G401.6 (cell line): Measurements from ENCODE around the gene ONECUT3.
"Not testable (repeated sequence)": the region's sequence is repeated elsewhere in the genome, so short reads cannot be mapped to it uniquely, and the experiment has no call there.

ENCODE experiments used
- FAIRE-seq: peaks from 2 replicates; lab custom pipeline; 2012; peaks lifted over from hg19 to GRCh38; lab: Jason Lieb, UNC

ONECUT3 gene

DNA sequence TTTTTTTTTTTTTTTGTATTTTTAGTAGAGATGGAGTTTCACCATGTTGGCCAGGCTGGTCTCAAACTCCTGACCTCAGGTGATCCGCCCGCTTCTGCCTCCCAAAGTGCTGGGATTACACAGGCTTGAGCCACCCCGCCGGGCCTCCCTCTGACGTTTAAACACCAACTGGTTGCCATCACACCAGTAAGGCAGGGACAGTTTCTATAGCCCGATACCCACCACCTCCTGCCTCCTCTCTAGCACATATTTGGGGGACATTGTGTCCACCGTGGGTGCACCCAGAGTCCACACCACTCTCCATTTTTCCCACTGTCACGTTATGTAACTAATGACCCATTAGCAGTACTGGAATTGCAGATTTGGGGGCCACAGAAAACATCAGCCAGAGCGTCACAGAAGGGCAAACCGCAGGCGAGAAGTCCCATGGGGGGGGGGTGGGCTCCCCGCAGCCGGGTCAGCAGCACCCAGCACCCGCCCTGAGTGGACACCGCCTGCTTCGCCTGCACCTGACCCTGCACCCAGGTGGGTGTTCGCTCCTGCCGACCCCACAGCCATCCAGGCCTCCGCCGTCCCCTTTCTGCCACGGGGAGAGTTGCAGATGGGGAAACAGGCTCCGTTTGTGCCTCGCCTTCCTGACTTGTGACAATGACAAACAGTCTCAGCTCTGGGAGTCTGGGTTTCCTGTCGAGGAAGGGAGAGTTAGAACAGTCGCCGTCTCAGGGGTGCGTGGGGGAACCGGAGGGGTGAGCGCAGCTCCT lies 3.6 kb downstream of the ONECUT3 start:
- no peak for FAIRE-seq

DNA sequence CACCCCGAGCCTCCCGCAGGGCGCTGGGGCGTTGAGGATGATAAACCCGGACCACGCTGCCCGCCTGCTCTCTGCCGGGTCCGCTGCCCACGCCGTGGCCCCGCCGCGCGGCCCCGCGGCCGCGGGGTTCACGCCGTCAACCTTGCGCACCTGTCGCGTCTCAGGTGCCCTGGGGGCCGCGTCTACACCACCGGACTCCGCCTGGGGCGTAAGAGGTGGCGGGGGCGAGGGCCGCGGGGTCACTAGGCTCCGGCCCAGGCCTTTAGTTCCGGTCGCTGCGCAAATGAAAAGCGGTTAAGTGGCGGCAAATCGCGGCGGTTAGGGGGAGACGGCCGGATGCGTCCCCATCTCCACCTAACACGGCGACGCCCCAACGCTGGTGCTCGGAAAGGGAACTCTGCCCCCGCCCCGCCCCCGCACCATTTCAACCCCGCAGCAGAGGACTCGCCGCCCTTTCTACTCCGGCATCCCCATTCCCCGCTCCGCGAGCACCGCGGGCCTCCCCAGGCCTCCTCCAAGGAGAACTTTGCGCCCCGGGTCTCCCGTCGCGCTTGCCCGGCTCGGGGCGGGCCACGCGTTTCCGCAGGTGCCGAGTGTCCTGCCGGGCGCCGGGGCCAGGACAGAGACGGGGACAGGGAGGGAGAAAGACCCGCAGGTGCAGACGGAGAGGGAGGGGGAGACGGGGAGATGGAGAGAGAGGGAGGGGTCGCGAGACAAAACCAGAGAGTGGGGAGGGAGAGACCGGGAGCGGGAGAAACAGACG lies 4.3 kb downstream of the ONECUT3 start:
- no peak for FAIRE-seq

DNA sequence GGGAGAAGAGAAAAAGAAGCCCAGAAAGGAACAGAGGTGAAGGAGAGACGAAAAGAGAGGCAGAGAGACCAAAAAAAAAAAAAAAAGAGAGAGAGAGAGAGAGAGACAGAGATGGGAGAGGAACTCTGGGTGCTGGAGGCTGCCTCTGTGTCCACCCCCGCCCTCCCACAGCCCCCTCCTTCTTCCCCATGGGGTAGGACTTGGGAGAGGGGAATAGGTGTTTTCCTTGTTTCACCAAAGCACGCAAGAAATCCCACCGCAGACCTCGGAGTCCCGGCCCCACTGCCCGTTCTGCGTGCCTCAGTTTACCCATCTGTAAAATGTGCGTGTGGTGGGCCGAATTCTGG lies 4.9 kb downstream of the ONECUT3 start:
- no peak for FAIRE-seq

DNA sequence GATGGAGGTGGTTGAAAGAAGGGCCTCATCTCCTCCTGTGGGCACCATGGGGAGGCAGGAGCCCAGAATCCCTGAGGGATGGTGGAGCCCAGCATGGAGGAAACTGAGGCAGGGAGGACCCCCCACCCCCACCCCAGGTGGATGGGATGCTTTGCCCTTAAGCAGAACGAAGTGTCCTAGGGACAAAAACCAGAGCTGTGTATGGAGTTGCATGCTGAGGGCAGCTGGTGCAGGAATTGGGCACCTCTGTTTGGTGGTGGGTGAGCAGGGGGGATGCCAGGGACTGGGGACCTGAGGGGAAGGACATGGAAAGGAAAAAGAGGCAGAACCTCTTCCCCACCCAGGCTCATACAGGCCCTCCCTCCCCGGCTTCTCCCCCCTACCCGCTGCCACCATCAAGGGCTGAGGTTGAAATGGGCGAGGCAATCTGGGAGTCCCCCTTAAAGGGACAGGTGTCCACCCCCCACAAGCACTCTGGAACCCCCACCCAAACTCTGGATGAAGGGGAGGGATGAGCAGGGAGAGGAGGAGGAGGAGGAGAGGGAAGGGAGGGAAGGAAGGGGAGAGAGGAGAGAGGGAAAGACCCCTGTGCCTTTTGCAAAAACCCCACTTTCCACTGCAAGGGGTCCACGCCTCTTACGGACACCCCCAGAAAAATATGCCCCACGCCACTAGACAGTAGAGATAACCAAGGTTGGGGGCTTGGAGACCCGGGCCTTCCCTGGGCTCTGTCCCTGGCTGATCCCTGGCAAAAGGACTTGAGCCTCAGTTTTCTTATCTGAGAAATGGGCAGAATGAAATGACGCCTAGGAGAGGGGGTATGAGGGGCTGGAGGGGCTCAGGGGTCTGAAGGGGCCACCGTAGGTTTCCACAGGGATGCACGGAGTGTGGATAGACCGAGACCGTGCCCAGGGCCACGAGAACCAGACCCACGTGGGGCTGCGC lies 5.9 kb downstream of the ONECUT3 start:
- FAIRE-seq = no peak

DNA sequence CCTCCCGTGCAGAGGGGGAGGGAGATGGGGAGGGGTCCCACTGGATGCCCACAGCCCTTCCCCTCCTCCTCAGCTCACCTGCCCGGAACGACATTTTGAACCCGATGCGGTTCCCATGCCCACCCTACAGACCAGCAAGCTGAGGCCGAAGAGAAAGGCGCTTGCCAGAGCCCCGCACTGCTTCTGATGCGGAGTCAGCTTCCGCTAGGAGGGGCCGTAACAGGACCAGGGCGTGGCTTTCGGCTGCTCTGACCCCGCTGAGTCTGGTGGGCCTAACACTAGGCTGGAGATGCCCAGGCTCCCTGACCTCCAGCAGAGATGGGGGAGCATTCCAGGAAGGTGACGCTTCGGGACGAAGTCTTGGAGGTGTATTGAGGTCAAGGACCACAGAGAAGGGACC lies 6.7 kb downstream of the ONECUT3 start:
- FAIRE-seq = no peak

DNA sequence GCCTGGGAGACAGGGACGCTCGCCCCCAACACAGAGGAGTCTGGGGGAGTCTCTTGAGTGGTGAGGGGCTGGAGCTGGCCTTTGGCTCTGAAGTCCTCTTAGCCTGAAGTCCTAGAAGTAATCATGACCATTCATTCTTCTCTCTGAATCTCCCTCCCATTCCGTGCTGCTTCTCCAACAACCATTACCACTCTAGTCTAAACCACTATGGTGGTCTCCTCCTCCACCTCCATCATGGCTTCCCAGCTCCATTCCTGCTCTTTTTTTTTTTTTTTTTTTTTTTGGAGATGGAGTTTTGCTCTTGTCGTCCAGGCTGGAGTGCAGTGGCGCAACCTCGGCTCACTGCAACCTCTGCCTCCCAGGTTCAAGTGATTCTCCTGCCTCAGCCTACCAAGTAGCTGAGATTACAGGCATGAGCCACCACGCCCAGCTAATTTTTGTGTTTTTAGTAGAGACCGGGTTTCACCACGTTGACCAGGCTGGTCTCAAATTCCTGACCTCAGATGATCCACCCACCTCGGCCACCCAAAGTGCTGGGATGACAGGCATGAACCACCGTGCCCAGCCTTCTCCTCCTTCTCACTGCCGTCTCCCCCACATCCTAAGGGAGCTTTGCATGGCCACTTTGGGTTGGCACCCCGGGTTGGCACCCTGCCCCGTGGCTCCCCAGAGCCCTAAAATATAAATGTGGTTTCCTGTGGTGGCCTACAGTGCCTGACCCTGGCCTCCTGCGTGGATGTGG lies 7.7 kb downstream of the ONECUT3 start:
- not testable (repeated sequence) for FAIRE-seq

DNA sequence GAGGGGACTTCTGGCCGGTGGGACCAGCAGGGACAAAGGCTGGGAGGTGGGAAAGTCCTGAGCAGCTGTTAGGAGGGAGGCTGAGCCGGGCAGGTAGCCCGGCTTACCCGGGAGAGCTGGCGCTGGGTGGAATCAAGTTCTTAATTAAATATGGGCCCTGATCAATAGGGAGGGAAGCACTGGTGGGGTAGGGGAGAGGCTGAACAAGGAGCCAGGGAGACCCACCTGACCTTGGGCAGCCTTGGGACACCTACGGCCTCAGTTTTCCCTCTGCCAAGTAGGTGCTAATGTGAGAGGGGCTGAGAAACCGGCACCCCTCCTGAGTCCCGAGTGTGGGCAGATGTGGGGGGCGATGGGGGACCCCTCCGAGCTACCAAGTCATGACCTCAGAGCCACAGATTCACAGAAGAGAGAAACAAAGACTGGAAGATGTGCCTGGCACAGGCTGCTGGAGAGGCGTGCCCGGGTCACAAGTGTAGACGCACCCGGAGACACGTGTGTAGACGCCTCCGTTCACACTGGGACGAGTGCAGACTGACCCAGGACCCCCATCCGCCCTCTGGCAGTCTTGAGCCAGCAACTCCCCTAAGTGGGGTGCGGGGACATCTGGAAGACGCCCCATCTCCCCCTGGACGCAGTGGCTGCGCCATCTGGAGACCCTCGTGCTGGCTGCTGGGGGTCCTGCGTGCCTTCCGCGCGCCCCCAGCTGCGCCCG lies 8.4 kb downstream of the ONECUT3 start:
- FAIRE-seq = no peak

DNA sequence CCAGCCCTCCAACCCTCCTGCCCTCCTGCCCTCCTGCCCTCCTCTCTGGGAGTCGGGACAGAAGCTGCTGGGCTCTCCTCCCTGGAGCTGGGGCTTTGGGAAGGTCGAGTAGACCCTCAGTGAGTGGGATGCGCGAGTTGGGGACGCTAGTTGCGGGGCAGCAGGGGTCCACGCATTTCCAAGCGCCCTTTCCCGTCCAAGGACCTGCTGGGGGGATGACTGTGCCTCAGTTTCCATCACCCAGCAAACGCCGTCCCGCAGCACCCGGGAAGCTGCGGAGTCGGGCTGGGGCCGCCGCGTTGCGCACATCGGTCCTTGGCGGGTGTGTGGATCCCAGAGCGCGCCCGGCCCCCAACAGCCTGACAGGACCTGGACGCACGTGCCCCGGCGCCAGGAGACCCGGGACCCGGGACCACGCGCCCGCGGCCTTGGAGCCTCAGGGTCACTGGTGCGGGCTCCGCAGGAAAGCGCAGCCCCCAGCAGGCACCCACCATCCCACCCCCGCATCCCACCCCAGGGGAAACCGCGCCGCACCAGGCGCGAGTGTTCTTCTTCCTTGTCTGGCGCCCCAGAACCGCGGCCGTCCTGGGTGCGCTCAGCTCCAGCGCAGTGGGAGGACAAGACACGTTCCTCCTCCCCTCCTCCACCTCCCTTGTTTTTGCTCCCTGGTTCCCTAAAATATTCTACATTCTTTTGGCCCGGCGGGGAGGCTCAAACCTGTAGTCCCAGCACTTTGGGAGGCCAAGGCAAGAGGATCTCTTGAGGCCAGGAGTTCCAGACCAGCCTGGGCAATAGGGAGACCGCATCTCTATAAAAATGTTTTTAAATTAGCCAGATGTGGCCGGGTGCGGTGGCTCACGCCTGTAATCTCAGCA lies 9.2 kb downstream of the ONECUT3 start:
- FAIRE-seq = no peak

DNA sequence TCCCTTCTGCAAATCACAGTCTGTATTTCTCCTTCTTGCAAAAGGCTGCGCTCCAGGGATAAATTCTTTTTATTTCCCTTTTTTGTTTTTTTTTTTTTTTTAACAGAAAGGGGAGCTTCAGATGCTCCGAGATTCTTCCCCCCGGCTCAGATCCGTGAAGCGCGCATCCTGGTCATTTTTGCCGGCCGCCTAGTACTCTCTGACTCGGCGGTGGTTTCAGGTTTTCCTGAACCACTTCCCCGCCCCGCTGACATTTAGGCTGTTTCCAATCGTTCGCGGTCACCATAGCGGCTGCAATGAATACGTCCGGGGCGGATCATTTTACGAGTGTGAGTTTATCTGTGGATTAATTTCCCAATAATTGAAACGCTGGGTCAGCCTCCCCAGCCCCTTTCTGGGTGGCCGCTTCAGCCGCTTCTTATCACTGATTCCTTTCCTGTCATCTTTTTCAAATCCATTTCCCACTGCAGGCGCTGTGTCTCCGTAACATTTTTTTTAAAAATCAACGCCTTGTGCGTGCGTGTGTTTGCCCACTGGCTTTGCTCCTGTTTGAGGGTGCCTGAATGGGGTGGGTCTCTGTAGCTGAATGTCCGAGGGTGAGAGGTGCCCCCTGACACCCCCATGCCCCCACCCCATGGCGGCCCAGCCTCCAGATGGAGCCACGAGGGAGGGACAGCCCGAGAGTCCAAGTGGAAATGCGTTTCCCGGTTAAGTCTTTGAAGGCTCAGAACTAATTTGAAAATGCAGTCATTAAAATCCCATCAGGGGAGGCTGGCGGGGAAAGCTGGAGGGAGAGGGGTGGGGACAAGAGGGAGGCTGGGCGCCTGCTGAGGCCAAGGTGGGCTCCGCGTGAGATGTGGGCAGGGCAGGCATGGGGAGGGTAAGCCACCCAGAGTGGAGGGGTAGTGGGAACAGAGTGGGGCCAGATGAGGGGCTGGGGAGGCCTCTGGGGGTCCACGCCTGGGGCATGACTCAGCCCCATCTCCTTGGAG lies 10.6 kb downstream of the ONECUT3 start:
- FAIRE-seq = no peak

DNA sequence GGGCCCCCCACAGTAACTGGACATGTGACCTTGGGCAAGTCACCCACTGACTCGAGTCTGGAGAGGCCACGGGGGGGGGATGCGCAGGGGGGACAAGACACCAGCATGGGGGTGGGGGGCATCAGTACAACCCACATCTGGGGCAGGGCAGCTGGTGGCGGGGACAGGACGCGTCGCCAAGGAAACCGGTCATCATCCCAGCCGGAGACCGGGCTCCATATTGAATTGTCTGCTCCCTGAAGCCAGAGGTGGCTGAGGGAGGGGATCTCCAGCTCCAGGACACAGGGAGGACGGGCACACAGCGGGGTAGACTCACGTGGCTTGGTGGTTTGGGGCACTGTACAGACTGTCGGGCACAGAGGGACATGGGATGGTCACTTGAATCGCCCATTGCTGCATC lies 11.4 kb downstream of the ONECUT3 start:
- no peak for FAIRE-seq

DNA sequence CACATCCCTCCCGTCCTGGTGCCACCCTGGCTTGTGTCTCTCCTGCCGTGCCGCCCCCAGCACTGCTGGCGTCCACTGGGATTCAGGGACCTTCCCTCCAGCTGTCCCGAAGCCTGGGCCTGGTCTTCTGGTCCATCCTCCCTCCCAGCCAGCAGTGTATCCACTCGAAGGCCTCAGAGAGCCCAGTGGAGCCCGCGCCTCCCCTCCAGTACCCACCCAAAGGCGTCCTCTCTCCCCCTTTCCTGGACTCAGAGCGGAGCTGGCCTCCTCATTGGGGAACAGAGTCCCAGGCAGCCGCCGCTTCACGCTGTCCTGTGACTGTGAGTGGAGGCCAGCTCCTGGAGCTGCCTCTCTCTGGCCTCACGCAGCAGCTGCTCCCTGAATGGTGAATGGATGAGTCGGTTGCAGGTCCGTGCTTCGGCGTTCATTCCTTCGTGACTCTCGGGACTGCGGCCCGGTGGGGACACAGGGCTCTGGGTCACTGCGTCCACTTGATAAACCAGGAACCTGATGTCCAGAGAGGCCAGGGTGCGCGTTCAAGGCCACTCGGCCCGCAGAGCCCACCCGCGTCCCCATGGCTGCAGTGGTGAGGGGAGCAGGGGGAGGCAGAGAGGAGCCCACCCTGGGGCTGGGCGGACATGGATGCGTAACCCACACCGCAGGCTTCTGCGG lies 12.1 kb downstream of the ONECUT3 start:
- FAIRE-seq = no peak

DNA sequence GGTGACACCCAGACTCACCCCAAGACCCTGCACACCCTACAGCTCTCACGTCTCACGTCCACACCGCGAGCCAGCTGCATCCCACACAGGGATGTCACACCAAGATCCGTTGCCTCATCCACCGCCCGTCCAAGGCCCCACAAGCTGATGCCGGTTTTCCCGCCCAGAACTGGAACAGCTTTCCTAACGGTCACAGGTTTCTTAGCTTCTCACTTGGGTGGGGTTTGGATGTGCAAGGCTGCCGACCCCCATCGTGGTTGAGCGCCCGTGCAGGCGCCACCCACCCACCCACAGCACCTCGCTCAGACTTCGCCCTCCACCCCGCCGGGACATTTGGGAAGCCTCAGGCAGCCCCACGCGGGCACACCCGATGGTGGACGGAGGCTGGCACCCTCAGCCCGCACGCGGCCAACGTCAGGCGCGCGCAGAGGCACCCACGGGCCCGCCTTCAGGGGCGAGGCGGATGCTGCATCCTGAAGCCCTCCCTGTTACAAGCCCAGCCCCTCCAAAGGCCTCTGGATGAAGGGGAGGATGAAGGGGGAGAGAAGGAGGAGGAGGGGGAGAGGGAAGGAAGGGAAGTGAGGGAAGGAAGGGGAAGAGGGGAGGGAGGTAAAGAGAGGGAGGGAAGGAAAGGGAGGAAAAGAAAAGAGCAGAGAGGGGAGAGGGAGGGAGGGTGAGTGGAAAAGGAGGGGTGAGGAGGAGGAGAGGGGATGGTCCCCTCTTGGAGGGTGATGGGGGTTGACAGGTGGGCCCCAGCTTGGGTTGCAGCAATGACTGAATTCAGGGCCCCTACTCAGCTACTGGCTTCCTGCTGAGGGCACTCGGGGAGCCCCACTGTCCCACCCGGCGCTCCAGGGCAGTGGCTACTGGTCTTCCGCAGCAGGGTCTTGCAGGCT lies 12.8 kb downstream of the ONECUT3 start:
- no peak for FAIRE-seq

DNA sequence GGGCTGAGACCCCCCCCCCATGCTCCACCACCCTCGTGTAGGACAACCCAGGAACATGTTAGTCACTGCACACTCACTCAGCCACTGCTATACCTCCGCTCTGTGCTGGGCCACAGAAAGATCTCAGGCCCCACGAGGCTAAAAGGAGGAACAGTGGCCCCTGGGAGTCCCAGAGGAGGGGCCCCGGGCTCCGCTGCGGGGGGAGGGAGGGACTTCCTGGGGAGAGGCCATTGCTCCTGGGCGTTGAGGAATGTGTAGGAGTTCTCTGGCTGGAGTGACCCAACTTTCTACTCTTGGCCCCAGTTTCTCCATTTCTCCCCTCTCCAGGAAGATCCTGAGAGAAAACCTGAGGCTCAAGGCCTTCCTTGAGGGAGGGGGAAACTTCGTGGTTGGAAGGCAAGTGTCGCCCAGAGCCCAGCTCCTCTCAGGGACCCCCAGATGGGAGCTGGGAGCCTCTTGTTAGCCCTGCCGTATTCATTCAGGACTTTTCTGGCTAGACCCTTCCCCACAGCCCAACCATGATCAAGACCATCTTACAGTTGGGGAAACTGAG lies 13.6 kb downstream of the ONECUT3 start:
- no peak for FAIRE-seq

DNA sequence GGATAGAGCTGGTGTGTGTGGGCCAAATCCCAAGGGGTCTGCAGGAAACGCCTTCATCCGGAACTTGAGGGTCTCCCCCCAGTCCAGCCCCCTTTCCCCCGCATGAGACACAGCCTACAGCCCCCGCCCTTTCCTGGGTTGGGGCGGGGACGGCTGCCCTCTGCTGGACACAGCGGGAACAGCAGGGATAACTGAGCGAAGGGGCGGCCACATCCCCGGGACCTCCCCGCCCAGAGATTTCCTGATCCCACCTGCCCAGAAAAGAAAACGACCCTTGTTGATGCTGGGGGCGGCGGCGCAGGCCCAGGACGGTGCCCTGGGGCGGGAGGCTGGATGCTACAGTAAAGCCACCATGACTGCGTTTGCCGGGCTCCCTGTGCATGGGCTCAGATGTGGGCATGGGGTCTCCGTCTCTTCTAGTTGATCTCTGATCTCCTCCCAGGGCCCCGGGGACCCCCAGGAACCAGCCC lies 14.2 kb downstream of the ONECUT3 start:
- FAIRE-seq = no peak

DNA sequence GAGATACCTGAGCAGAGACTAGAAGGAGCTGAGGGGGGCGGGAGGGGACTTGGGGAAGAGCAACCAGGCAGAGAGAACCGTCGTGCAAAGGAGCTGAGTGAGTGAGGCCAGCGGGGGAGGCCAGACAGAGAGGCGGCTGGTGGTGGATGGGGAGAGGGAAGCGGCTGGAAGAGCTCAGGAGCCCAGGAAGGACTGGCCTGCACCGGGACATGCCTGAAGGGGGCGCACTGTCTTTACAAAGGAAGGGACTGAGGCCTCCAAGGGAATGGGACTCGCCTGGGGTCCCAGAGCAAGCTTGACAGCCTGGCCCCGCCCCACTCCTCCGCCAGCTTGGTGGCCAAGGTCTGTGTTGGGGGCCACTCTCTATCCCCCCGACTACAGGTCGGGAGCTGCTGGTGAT lies 14.9 kb downstream of the ONECUT3 start:
- no peak for FAIRE-seq

DNA sequence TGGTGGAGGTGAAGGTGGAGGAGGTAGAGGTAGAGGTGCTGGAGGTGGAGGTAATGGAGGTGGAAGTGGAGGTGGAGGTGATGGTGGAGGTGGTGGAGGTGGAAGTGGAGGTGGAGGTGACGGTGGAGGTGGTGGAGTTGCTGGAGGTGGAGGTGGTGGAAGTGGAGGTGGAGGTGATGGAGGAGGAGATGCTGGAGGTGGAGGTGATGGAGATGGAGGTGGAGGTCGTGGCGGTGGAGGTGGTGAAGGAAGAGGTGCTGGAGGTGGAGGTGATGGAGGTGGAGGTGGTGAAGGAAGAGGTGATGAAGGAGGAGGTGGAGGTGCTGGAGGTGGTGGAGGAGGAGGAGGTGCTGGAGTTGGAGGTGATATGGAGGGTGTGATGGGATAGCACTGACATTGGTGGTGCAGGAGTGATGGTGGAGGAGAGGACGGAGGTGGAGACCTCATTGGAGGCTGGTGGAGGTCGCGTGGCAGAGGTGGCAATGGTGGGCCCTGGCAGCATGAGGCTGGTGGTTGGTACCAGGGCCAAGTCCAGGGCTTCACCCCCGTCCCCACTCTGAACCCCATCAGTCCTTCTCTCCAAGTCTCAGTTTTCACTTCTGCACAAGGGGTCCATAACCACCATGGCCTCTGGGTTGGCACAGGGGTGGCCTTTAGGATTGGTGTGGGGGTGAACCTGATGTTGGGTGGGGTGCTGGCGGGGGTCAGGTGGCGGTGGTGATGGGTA lies 15.8 kb downstream of the ONECUT3 start:
- no peak for FAIRE-seq

DNA sequence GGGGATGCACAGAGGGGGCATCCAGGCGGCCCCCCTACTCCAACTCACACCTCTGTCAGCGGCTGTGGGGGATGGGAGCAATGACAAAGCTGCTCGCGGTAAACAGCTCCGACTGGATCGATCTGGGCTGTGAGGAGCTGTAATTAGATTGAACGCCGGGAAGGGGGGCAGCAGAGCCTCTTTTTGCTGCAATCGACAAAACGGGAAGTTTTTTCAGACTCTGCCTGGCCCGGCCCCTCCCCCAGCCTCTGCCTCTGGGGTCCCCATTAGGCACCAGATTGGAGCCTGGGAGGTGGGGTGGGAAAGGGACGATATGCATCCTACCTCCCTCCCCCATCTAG lies 16.3 kb downstream of the ONECUT3 start:
- no peak for FAIRE-seq
